GM06990 (cell line): Measurements from ENCODE around the gene OR6Y1.

ENCODE experiments used
- DNase-seq: peaks from one replicate; pipeline ENCODE4 v3.0.0-alpha.2; 2011; ENCODE audit not compliant: insufficient read length; ENCODE audit errors: extremely low read depth
- H3K27me3 ChIP-seq: replicated peaks from 2 replicates; pipeline ENCODE4 v1.6.0; 2011; ENCODE audit warnings: low read length; ENCODE audit not compliant: control insufficient read depth, insufficient read depth
- H3K36me3 ChIP-seq: 2 replicates; pipeline ENCODE4 v1.5.1; 2011; ENCODE audit warnings: low read length; ENCODE audit not compliant: control insufficient read depth, insufficient read depth
- H3K4me3 ChIP-seq: replicated peaks from 2 replicates; pipeline ENCODE4 v1.5.1; 2011; ENCODE audit warnings: low read depth, mild to moderate bottlenecking, control low read depth, low read length
- TF ChIP-seq, protein P1 (sequence below): IDR thresholded peaks from 2 replicates; pipeline ENCODE4 v1.5.1; 2011; ENCODE audit warnings: low read length, control low read depth, mild to moderate bottlenecking, inconsistent platforms; ENCODE audit not compliant: insufficient read depth, poor library complexity, severe bottlenecking

The OR6Y1 gene

DNA sequence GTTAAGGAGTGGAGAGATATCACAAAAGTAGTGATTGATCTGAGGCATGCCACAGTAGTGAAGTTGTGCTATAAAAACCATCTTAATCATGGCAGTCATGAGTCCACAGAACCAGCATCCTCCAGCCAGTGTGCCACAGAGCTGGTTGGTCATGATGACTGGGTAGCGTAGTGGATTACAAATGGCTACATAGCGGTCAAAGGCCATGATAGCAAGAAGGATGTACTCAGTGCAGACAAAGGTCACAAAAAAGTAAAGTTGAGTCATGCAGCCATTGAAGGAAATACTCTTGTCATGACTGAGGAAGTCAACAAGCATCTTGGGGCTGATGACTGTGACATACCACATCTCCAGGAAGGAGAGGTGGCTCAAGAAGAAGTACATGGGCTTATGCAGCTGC is 6.7 kb downstream of the OR6Y1 start:
- TF ChIP-seq, protein P1, sequence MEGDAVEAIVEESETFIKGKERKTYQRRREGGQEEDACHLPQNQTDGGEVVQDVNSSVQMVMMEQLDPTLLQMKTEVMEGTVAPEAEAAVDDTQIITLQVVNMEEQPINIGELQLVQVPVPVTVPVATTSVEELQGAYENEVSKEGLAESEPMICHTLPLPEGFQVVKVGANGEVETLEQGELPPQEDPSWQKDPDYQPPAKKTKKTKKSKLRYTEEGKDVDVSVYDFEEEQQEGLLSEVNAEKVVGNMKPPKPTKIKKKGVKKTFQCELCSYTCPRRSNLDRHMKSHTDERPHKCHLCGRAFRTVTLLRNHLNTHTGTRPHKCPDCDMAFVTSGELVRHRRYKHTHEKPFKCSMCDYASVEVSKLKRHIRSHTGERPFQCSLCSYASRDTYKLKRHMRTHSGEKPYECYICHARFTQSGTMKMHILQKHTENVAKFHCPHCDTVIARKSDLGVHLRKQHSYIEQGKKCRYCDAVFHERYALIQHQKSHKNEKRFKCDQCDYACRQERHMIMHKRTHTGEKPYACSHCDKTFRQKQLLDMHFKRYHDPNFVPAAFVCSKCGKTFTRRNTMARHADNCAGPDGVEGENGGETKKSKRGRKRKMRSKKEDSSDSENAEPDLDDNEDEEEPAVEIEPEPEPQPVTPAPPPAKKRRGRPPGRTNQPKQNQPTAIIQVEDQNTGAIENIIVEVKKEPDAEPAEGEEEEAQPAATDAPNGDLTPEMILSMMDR: no peak
- DNase-seq: no peak
- Histone ChIP-seq H3K36me3 (no peaks in the 10 kb centered on the region), H3K27me3 (no peaks in the 10 kb centered on the region), H3K4me3 (no peak overlapping the region)

DNA sequence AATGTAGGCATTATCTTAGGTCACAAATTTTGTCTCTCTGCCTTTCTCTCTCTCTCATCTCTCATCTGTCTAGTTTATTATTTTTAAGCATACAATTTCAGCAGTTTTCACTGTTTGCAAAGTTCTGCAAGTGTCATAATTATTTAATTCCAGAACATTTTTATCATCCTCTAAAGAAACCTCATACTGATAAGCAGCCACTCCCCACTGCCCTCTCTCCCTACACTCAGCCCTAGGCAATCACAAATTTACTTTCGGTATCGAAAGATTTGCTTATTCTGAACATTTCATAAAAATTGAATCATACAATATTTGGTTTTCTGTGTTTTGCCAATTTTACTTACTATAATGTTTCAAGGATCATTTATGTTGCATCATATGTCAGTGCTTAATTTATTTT is 16.6 kb downstream of the OR6Y1 start:
- Histone ChIP-seq H3K4me3 (no peak overlapping the region), H3K36me3 (no peaks in the 10 kb centered on the region), H3K27me3 (no peaks in the 10 kb centered on the region)
- DNase-seq: no peak
- TF ChIP-seq, protein P1: no peak

DNA sequence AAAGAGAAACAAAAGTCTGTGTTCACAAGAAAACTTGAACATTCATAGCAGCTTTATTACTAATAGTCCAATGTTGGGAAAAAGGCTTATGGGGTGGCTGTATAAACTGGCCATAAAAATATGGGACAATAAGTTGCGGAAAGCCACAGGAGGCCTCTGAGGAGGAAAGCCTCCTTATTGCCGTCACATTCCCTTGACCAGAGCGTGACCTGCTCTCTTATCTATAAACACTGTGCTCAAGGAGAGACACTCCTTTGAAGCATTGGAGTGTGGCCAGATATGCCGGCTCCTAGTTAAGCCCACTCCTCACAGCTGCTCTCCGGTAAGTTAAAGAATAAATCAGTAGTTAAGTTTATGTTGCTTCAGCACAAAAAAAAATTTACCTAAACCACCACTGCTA is 19.7 kb downstream of the OR6Y1 start:
- H3K36me3 ChIP-seq: no peaks in the 10 kb centered on the region
- no peak overlapping the region for H3K4me3 ChIP-seq
- TF ChIP-seq, protein P1: no peak
- no peak for DNase-seq
- no peaks in the 10 kb centered on the region for H3K27me3 ChIP-seq

DNA sequence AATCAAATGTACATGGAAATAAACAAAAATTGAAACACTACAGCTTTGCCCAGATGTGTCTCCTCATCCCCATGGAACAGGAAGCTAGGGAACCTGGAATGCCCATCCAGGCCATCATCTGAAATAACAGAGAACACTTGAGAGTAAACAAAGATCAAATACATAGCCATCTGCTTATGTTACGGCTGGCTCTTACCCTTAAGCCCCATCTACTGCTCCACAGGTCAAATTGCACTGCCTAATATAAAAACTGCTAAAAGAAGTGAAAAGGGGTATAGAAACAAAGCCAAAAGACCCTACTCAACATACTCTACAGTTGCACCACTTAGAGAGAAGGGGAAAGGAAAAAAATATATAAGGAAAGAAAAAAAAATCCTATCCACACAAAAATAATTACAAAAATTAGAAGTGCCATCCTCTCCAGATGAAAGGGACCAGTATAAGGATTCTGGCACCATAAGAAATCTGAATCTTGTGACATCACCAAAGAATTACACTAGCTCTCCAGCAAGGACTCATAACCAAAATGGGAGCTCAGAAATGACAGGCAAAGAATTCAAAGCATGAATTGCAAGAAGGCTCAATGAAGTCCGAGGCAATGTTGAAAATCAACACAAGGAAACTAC is 26.9 kb downstream of the OR6Y1 start:
- no peak for DNase-seq
- no peaks in the 10 kb centered on the region for H3K36me3 ChIP-seq
- no peak overlapping the region for H3K4me3 ChIP-seq
- H3K27me3 ChIP-seq: no peaks in the 10 kb centered on the region
- TF ChIP-seq, protein P1: peak; percentile 46

DNA sequence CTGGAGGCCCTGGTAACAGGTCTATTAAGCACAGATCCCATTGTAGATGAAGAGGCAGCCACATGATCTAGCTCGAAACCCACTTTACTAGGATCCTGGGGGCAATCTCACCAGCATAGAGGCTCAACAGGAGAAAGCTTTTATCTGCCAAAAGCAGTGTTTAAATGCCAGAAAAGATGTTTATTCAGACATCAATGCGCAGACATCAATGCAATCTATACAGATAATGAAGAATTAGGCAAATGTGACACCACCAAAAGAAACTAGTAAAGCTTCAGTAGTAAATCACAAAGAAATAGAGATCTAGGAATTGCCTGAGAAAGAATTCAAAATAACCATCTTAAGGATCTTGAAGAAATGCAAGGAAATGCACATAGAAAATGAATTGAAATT is 32.5 kb downstream of the OR6Y1 start:
- Histone ChIP-seq H3K4me3 (no peak overlapping the region), H3K36me3 (no peaks in the 10 kb centered on the region), H3K27me3 (no peaks in the 10 kb centered on the region)
- TF ChIP-seq, protein P1: no peak
- DNase-seq: no peak
